GM12873 (cell line): ENCODE results near the gene ARHGEF1.

Experiments used
- CTCF ChIP-seq: IDR thresholded peaks from 2 replicates; pipeline ENCODE4 v1.5.1; 2012; ENCODE audit warnings: low read depth, mild to moderate bottlenecking, moderate library complexity, low read length, control low read depth; ENCODE audit not compliant: insufficient read depth; ENCODE audit errors: missing control alignments

Gene ARHGEF1

DNA sequence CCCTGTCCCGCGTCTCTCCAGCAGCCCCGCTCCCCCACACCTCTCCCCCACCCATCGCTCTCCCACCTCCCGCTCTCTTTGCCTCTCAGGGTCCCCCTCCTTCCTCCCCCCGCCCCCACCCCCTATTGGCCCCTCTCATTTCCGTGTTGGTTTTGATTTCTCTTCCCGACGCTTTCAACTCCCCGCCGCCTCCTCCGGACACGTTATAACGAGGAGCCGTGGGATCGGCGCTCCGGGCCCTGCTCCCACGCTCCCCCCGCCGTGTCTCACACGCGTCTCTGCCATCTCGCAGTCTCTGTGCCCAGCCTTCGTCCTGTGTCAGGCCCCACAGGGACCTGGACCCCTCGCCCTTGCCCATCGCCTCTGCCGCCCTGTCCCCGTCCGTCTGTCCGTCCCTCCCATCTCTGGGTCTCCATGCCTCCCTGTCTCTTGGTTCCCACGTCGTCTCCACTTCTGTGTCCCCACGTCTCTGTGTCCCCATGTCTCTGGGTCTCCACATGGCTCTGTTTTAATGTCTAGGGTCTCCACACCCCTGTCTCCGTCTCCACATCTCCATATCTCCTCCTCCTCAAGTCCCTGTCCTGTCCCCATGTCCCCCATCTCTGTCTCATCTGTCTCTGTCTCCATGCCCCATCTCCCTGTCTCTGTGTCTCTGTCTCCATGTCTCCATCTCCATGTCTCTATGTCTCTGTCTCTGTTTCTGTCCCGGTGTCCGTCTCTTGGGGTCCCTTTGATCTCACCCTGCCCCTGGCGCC, 32.2 kb downstream of the ARHGEF1 start:
- no peak for TF ChIP-seq CTCF

- no peak for TF ChIP-seq CTCF
Measured at GRCh38 chr19:41915776-41916414, 32.9 kb downstream of the ARHGEF1 start.

DNA sequence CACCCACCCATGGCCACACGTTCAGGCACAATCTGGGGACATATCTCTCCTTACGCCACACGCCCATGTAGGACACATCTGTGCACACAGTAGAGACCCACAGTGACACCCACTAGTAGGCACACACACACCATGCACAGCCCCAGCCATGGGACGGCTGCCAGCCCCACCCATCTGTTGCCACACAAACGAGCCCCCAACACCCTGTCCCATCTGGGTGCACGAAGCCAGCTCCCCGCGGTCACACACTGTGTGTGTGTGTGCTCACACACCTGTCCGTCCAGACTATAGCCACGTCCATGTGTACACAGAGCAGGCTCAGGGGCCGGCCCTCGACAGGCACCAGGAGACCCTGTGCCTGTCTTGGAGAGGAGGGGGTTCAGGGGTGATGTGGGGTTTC, 34.7 kb downstream of the ARHGEF1 start:
- no peak for TF ChIP-seq CTCF

- no peak for TF ChIP-seq CTCF
Measured at GRCh38 chr19:41918095-41918494, 35.1 kb downstream of the ARHGEF1 start.

GRCh38 chr19:41918653-41919244, 35.8 kb downstream of the ARHGEF1 start:
- TF ChIP-seq CTCF, result no peak

GRCh38 chr19:41919948-41920712, 37.1 kb downstream of the ARHGEF1 start:
- TF ChIP-seq CTCF, result no peak
